Prostate gland (tissue), 2 donors: ENCODE data around the gene P2RY8.

Experiments
- CTCF ChIP-seq, 4 experiments: fragments of 200-600 bp in 2 of 4; fragments of 450-650 bp in 2 of 4; sonication (generic) in 2 of 4; IDR thresholded peaks; 1 replicate in 3 of 4; 2 replicates in 1 of 4; pipeline ENCODE4 v1.5.1; 2016 to 2019; ENCODE audit warnings: antibody characterized with exemption in 4 of 4, mild to moderate bottlenecking in 2 of 4, moderate library complexity in 2 of 4
- POLR2A ChIP-seq: fragments of 450-650 bp; IDR thresholded peaks from one replicate; pipeline ENCODE4 v1.6.1; 2016; ENCODE audit warnings: antibody characterized with exemption, mild to moderate bottlenecking
- POLR2AphosphoS5 ChIP-seq: sonication (generic); formaldehyde crosslinking; IDR thresholded peaks from one replicate; pipeline ENCODE4 v1.6.1; 2017; ENCODE audit warnings: antibody characterized with exemption

- no peak for TF ChIP-seq CTCF (IDR thresholded peaks at IDR 0.05)
- no peak for TF ChIP-seq POLR2A
- TF ChIP-seq POLR2AphosphoS5, result no peak
Observed at GRCh38 chrX:1444561-1445500, 92.2 kb downstream of the P2RY8 start.
